Measurements from ENCODE around the gene PNCK. TPM values are rescaled to one million over a fixed set of nuclear protein-coding genes. Genes with fewer than 3 reads are reported as not detected.

PNCK gene
- total RNA-seq, 1 experiment from 2014 or later = 26.8 TPM

- Mint-ChIP-seq H3K4me3 (no peak overlapping the region), H3K36me3 (ENCODE audit: insufficient read depth in 1 of 3, low read depth in 3 of 3) (peaks cover 33 to 67% (median 54%) of the 10 kb centered on the region in 3 experiments), H3K9me3 (peaks cover 68 to 83% of the 10 kb centered on the region in 2 experiments), H3K4me1 (peaks cover 3 to 6% of the 10 kb centered on the region in 2 experiments; a peak in 3 of 4 replicates), H3K27ac (no peak overlapping the region; a peak in 1 of 7 replicates), H3K27me3 (ENCODE audit: low read depth) (no peaks in the 10 kb centered on the region)
- no peak overlapping the region for H2BK15ac ChIP-seq (ENCODE audit: low read depth, low read length)
- H4K20me1 ChIP-seq (ENCODE audit: control insufficient read depth, insufficient read depth, insufficient read length) = no peaks in the 10 kb centered on the region
- no peak overlapping the region for H3K4me2 ChIP-seq (ENCODE audit: insufficient read depth, insufficient read length, low read length)
- no peaks in the 10 kb centered on the region for H3K4me1 ChIP-seq (ENCODE audit: insufficient read depth, low read length)
- H3T11ph ChIP-seq (ENCODE audit: low read length) = no peak overlapping the region
- H3K27me3 ChIP-seq (ENCODE audit: insufficient read depth, low read length) = no peaks in the 10 kb centered on the region
- no peak overlapping the region for H2BK20ac ChIP-seq (ENCODE audit: low read depth, low read length, poor library complexity, severe bottlenecking)
- no peak overlapping the region for H3K27ac ChIP-seq (ENCODE audit: insufficient read length, low read depth, low read length)
- peaks cover 11% of the 10 kb centered on the region for H3K9me3 ChIP-seq (ENCODE audit: control insufficient read depth, low read depth, low read length)
- no peak overlapping the region for H3K56ac ChIP-seq (ENCODE audit: insufficient read length, low read depth, low read length)
- no peak overlapping the region for H4K5ac ChIP-seq (ENCODE audit: insufficient read length, low read depth, low read length)
- no peak overlapping the region for H2BK120ac ChIP-seq (ENCODE audit: low read depth, low read length, poor library complexity, severe bottlenecking)
- no peak for DNase-seq
- TF ChIP-seq, protein P1, sequence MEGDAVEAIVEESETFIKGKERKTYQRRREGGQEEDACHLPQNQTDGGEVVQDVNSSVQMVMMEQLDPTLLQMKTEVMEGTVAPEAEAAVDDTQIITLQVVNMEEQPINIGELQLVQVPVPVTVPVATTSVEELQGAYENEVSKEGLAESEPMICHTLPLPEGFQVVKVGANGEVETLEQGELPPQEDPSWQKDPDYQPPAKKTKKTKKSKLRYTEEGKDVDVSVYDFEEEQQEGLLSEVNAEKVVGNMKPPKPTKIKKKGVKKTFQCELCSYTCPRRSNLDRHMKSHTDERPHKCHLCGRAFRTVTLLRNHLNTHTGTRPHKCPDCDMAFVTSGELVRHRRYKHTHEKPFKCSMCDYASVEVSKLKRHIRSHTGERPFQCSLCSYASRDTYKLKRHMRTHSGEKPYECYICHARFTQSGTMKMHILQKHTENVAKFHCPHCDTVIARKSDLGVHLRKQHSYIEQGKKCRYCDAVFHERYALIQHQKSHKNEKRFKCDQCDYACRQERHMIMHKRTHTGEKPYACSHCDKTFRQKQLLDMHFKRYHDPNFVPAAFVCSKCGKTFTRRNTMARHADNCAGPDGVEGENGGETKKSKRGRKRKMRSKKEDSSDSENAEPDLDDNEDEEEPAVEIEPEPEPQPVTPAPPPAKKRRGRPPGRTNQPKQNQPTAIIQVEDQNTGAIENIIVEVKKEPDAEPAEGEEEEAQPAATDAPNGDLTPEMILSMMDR (conservative IDR thresholded peaks at IDR 0.05) = no peak
- H3K9ac ChIP-seq (ENCODE audit: extremely low read depth, insufficient read length, low read length) = no peak overlapping the region
- H3K4ac ChIP-seq (ENCODE audit: low read depth, low read length) = no peak overlapping the region
- H3K14ac ChIP-seq (ENCODE audit: insufficient read depth, low read length) = no peak overlapping the region
- no peak overlapping the region for H4K8ac ChIP-seq (replicated peaks; ENCODE audit: insufficient read length, low read depth, low read length)
- no peaks in the 10 kb centered on the region for H3K79me2 ChIP-seq (ENCODE audit: insufficient read depth, low read length)
- no peak overlapping the region for H4K91ac ChIP-seq (ENCODE audit: insufficient read length, low read depth, low read length)
- H2BK5ac ChIP-seq (ENCODE audit: insufficient read length, low read length) = no peak overlapping the region
- no peak overlapping the region for H2BK12ac ChIP-seq (ENCODE audit: insufficient read length, low read depth, low read length)
- WGBS (ENCODE audit: extremely low coverage, insufficient read length, low lambda C conversion rate) = no CpG with 5 or more reads among the region's 6 CpGs
- no peaks in the 10 kb centered on the region for H3K23me2 ChIP-seq (ENCODE audit: insufficient read length, low read depth, low read length, poor library complexity, severe bottlenecking)
- H3K79me1 ChIP-seq (ENCODE audit: insufficient read depth, low read depth, low read length, poor library complexity, severe bottlenecking) = no peaks in the 10 kb centered on the region
- no peak overlapping the region for H2AFZ ChIP-seq (ENCODE audit: low read length)
- no peak overlapping the region for H2AK5ac ChIP-seq (ENCODE audit: insufficient read length, low read length)
- no peak overlapping the region for H3K23ac ChIP-seq (ENCODE audit: insufficient read length, low read depth, low read length)
- H3K18ac ChIP-seq (ENCODE audit: insufficient read length, low read depth, low read length) = no peak overlapping the region
Observed at GRCh38 chrX:153707406-153707805, 33.8 kb upstream of the PNCK start.
